HG02970 (cell line): ENCODE measurements around the gene MRPS33.
"Not testable (repeated sequence)": the region's sequence is repeated elsewhere in the genome, so short reads cannot be mapped to it uniquely, and the experiment has no call there.

Experiments
- ATAC-seq: cut with Tn5 transposase; IDR thresholded peaks from one replicate; pipeline ENCODE4 v1.9.1; 2021; ENCODE audit warnings: mild to moderate bottlenecking, moderate library complexity, moderate number of reproducible peaks; ENCODE audit not compliant: unreplicated experiment, low FRiP score

MRPS33 gene

DNA sequence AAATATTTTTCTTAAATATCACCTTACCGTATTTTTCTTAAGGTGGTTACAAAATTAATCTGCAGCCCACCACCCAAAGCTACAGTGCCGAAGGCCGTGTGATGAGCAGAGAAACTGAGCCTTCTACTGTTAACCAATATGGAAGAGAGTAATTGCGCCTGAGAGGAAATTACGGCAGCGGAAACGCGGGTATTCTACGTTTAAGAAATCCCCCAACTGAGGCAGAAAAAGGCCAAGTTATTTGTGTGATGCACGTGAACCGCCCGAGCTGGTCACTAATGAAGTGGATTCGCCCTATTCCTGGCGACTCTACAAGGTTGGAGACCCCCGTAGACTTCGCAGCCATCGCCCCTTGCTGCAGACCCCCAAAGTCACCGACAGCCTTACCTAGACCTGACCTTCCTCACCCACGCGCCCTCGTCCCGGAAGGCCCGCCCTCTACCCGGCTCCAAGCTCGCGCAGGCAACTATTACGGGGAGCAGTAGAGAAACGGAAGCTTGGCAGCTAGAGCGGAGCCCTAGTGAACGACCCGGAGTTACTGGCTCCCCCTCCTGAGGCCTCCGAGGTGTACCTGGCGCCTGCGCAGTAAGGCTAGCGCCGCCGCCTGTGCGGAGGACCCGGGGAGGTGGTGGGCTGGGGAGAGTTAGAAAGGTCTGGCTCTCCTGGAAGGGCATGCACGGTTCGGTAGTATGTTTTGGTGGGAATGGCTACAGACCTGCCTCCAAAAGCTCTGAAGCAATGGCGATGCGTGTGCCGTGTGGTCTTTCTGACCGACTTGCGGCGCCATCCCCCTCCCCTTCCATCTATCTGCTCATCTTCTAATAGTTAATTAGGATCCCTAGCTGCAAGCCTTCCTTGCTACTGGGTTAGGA, at the start of gene MRPS33:
Gene MRPS33, minus strand, starts transcription at position 429 of the 872 bp plus-strand sequence. CDS start 4,319 bp downstream, outside the sequence.
- ATAC-seq = peak; percentile 98

GRCh38 chr7:141057788-141058187, 43.0 kb upstream of the MRPS33 start:
- no peak for ATAC-seq

- no peak for ATAC-seq
Measured at GRCh38 chr7:141055146-141055545, 40.4 kb upstream of the MRPS33 start.

DNA sequence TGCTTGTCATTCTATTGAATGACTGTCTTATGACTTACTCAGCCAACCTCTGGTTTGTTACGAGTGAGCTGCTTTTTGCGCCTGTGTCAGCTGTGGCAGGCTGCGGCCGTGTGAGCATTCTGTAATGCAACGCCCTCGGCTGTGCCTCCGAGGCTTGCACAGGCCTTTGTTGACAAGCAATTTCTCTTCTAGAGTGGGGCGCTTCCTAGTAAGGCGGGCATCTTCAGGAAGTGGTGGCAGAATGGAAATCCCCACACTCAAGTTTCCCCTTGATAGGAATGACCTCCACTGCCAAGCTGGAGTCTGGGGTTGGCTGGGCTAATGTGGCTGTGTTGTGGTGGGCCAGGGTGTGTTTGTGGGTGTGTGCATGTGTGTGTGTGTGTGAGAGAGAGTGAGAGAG, 38.9 kb upstream of the MRPS33 start:
- ATAC-seq = no peak

DNA sequence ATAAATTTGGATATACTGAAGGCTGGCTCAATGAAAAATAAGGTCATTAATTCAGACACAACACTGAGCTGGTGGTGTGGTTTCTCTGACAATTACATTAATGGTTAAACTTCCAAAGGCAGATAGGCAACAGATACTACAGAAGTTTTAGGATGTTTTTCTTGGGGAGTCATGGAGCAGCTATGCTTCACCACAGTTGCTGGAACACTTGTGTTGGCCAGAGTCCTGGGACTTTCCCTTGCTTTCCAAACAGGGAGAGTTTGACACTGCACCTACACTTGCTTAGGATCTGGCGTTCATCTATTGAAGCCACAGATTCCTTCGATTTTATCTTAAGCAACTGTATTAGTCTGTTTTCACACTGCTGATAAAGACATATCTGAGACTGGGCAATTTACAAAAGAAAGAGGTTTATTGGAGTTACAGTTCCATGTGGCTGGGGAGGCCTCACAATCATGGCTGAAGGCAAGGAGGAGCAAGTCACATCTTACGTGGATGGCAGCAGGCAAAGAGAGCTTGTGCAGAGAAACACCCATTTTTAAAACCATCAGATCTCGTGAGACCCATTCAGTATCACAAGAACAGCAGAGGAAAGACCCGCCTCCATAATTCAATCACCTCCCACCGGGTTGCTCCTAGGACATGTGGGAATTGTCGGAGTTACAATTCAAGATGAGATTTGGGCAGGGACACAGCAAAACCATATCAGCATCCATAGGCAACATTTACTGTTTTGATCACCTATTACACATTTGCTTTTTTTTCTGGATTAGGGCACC, 31.3 kb upstream of the MRPS33 start:
- no peak for ATAC-seq

- no peak for ATAC-seq
Measured at GRCh38 chr7:141045126-141045841, 30.5 kb upstream of the MRPS33 start.

DNA sequence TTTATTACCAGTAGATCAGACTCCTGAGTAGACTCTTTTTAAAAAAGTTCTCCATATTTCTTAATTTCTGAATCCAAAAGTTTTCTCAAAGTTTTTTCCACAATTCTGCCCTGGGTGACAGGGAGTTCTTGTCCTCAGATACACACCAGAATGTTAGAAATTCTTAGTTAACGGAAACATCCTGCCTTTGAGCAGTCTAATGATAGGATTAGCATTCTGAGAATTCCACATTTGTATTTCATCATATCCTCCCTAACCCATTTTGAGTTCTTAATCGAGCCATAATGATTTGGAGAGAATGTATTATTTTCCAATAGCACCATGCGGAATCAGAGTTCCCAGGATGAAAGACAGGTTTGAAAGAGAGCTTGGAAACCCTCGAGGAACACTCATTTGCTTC, 28.9 kb upstream of the MRPS33 start:
- ATAC-seq = no peak

GRCh38 chr7:141042222-141043193, 27.8 kb upstream of the MRPS33 start:
- ATAC-seq = no peak

GRCh38 chr7:141039376-141039775, 24.6 kb upstream of the MRPS33 start:
- no peak for ATAC-seq

DNA sequence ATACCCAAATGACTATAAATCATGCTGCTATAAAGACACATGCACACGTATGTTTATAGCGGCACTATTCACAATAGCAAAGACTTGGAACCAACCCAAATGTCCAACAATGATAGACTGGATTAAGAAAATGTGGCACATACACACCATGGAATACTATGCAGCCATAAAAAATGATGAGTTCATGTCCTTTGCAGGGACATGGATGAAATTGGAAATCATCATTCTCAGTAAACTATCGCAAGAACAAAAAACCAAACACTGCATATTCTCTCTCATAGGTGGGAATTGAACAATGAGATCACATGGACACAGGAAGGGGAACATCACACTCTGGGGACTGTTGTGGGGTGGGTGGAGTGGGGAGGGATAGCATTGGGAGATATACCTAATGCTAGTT, 23.3 kb upstream of the MRPS33 start:
- ATAC-seq = not testable (repeated sequence)

- ATAC-seq = not testable (repeated sequence)
Measured at GRCh38 chr7:141032539-141033323, 18.0 kb upstream of the MRPS33 start.

GRCh38 chr7:141028767-141029166, 14.0 kb upstream of the MRPS33 start:
- no peak for ATAC-seq

DNA sequence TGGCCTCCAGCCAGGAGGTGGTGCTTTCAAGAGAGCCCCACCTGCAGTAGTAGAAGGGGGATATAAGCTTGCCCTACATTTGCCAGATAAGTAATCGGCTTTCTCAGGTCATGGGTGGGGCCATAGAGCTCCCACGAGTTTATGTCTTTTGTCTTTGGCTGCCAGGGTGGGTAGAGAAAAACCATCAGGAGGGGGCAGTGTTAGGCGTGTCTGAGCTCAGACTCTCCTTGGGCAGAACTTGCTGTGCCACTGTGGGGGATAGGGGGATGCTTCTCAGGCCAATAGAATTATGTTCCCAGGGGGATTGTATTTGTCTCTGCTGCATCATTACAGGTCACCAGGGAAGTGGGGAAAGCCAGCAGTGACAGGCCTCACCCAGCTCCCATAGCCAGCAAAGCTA, 12.3 kb upstream of the MRPS33 start:
- no peak for ATAC-seq

GRCh38 chr7:141024668-141025067, 9.9 kb upstream of the MRPS33 start:
- ATAC-seq = no peak

- ATAC-seq = no peak
Measured at GRCh38 chr7:141023295-141023694, 8.5 kb upstream of the MRPS33 start.

DNA sequence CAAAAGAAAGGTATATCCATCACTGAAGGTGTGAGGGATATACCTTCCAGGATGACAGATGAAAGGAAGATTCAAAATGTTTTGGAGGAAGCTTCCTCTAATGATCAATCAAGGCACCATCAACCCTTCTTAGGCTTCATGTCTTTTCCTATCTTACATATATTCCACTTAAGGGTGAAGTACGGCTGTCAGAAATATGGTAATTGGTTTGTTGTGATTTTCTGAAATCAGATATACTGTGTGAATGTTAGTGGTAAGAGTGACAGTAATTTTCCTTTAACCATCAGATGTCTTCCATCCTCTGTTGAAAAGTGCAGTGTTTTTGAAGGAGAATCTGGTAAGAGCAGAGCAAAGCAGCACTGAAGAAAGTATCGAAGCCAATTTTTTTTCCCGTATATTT, 2.8 kb upstream of the MRPS33 start:
- no peak for ATAC-seq

GRCh38 chr7:141016349-141016748, 1.6 kb upstream of the MRPS33 start:
- no peak for ATAC-seq

- ATAC-seq = no peak
Measured at GRCh38 chr7:141014125-141014523, 628 bp downstream of the MRPS33 start.

DNA sequence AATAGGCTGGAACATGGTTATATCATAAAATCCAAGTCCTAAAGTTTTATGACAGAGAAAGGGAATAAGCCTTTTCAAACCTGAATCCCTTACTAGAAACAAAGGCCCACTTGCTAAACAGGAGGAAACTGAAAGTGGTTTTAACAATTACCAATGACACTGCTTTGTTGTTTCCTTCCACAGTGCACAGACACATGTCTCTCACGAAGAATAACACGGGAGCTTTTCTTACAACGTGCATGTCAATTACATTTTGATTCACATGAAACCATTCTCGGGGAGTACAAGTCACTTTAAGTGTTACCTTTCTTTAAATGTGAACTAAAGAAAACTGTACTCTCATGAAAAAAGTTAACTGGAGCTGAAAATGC, 1.4 kb downstream of the MRPS33 start:
- no peak for ATAC-seq
